ENCODE measurements around the gene MSX2.

The MSX2 gene

DNA sequence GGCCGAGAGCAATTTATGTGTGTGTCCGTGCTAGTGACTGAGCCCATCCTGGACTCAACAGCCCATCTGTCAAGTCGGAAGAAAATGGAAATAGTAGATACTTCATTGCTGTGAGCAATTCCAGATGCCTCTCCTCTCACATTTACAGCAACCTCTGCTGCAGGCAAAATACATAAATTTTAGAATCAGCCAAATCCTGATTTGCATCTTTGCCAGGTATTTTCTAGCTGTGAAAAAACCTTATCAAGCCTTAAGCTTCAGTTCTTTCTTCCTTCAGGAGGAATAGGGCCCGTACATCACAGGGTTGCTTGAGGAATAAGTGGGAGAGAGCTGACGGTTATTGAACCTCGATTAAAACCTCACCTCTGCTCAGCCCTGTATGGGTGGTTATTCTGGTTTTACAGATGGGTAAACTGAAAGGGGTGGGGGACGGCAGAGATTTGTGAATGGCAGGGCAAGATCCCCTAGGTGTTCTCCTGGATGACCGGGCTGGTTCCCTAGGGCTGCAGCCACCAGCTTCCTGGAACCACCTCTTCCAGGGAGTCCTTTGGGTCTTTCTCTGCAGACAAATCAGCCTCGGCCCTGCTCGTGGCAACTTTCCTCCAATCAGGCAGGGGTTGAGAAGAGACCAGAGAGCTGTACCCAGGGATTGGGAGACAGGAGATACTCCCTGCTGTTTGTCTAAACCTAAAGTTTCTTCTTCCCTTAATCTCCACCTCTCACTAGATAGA is 5.3 kb upstream of the MSX2 start:
- no peak for DNase-seq

DNA sequence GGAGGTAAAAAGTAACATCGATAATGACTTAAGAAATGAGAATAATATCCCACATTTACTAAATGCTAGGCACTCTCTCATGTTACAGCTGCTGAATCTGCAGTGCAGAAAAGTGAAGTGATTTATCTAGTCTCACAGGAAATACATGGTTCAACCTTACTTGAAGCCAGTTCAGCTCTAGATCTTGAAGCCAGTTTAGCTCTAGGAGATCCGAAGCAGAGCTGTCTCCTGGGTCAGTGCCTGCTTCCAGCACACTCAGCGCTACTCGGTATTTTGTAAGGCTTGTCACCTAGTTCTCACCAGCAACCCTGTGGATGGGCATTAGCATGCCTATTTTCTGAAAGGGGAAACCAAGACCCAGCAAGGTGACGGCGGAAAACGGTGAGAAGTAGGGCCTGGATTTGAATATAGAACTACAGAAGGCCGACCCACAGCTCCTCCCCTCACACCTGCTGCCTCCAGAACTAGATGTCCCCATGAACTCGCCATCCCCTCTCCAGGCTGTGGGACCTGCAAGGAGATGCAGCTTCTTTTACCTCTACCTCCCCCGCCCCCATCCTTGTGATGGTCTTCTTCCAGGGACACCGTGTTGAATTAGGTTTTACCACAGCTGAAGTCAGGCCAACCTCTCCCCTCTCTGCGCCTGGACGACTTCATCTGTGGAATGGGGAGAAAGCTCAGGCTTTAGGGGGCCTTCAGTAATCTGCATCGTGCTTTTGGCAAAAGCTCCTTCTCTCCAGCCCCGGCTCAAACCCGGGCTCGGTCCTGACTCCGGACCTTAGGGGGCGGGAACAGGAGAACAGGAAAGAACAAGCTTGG is 4.4 kb upstream of the MSX2 start:
- DNase-seq, result no peak

DNA sequence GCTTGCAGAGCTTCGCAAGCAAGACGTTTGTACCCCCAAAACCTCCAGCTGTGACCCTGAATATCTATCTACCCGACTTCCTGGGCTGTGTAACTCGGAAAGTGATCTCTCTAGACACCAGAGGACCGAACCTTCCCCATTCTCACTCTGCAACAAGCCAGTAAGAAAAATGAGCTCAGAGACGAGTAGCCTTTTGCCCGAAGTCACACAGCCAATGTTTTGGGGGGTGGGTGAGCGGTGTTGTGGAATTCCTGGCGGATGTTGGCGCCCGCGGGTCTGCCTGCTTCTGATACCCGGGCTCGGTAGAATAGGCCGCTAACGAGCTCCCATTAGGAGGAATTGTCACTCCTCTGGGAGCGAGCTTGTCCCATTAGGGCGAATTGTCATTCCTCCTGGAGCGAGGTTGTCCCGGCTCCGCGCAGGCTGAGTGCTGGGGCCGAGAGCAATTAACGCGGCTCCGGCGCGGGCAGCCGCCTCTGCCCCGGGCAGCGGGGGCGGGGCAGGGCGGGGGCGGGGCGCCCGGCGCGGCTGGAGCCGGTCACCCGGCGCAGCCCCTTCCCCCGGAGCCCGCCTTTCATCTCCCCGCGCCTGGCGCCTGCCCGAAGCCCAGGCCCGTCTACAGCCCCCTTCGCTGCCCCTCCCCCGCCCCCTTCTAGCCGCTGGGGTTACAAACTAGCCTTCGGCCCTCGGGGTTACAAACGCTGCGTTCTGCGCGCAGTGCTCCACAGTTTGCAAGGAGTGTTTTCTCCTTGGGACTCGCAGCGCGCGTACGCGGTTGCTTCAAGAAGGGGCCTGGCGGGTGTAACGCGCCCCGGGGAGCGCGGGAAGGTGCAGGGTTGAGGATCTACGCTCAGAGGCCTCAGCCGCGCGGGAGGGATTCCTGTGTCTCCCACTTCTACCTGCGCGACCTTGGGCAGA is 3.5 kb upstream of the MSX2 start:
- DNase-seq, result no peak

DNA sequence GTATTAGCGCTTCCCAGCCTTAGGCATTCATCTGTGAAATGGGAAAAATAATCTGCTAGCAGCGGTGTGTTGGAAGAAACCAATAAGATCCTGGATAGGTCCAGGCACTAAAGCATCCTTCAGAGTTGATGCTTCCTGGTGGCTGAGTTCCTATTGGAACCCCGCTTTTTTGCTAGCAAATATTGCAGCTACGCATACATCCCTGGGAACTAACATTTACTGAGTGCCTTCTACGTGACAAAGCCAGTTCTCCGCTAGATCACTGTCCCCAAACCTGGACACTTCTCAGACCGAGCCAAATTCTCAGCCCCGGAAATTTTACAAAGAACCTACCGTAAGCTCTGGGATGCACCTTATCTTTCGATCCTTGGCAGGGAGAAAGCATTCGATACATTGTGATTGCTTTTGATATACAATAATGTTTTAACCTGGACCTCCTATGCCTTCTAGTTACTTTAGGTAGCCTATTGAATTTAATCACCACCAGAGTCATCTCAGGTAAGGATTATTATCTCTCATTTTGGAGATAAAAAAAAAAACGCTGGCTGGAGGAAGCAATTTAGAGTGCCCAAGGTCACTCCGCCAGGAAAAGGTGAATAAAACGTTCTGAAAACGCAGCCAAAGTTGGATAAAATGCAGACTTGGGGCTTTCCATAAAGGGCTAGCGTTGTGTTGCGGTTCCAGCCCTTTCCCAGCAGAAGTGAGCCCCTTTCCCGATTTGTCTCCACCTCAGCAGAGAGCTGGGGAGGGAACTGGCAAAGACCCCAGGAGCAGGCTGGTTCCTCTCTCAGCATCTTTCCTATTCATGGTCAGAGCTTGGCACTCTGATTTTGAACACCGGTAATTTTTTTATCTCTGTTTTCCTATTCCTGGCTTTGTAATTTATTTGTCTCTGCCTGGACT is 2.6 kb upstream of the MSX2 start:
- DNase-seq, result no peak

DNA sequence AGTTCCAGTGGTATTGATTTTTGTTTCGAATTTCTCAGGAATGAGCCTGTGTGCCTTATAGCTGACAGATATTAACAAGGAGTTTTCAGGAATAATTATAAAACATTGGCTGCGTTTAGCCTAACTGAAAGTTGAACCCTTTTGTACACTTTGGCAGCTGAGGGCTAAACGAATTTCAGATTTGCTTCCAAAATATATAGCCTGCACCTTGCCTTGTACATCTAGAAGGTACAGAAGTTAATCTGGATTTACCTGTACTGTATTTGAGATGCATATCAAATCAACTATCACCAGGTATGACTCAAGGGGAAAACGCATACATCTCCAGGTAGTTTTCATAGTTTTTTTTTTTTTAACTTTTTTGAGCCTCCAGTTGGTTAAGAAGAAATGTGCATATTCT is 1.9 kb upstream of the MSX2 start:
- no peak for DNase-seq

DNA sequence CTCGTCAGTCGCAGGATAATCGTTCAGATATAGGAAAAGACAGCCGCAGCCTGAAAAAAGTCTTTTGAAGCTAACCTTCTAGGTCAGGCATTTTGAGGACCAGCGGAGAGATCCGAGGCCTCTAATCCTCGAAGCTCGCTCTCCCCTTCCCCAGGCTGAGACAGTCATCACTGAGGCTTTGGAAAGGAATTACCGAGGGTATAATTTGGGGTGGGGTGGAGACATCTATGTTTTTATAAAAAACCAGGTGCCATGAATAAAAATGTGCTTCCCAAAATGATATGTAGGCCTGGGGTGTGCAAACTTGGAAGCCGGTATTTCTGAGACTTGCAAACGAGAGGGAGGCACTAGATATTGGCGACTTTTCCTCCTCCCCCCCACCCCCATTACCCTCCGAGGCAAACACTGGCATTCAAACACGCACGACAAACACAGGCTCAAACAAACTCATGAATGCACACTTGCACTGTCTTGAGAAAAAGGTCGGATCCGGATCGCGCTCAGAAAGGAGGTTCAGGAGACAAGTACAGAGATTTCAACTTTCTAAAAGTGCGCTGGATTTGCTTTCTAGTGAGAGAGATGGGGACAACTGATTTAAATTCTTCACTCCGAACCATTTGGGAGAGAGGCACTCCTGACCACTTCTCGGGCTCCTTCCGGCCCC is 935 bp upstream of the MSX2 start:
- DNase-seq, result no peak

DNA sequence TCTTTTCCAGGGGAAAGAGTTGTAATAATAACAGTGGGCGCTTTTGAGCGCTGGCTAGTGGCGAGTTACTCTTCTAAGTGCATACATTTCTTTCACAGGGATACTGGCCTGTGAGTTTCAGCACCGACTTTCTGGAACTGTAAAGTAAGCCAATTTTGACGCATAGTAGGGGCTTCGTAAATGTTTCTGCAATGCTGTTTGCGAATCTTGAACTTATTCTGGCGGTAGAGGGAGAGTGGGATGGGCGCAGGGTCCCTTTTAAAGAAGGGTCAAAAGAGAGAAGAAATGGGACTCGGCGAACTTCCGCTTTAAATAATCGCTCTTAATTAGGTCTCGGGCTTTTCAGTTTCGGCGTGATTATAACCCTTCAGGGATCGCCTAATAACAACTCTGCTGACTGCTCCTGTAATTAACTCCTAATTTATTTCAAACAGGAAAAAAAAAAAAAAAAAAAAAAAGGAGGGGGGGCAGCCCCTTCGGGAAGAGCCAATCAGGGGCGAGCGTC is 351 bp upstream of the MSX2 start:
- no peak for DNase-seq

DNA sequence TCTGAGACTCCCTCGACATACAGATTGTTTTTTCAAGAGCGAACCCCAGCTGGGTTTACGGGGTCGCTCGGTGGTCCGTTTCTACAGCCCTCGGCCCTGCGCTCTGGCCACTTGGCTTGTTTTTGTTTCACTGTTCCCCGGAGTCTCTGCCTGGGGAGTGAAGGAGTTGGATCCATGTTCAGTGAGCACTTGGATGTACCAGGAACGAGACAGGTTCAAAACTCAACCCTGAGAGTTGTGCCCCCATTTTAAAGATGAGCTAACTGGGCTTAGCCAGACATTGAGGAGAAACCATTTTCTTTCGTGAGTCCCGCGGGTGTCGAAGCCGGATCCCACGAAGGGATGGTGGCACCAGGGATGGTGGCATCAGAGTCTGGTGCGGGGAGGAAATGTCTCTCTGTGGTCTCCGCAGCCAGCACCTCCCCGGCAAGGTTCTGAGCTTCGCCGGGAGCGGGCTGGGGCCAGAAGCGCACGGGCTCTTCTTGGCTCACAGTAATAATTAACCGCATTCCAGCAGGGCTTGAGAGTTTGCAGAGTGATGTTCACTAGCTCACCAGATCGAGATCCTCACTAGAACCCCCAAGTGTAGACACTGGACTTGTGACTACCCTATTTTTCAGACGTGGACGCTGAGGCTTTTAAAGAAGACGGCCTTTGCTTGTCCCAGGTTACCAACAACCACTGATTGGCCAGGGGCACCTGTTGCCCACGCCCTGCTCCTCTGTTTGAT is 1.0 kb downstream of the MSX2 start:
- no peak for DNase-seq

DNA sequence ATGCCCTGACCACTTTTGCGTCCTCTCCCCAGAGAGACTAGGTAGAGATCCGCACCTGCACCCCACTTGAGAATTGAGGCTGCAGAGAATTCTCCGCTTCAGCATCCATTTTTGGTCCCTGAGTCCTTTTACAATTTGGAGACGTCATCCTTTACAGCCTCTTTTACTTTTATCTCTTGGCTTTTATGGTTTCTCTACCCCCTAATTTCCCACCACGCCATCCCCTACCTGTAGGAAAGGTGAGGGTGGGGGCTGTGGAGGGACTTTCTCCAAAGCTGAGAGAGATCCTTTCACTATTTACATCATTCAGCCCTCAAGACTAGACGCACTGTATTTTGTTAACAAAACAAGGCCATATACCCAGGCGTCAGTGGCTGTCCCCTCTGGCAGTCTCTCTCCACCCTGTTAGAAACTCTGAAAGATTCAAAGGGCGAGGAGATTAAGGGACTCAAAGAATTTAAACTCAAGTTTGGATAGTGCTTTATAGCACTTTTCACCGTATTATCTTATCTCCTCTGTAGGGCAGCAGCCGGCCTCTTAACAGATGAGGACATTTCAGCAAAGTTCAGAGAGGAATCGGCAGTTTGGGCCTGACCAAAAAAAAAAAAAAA is 1.7 kb downstream of the MSX2 start:
- no peak for DNase-seq

DNA sequence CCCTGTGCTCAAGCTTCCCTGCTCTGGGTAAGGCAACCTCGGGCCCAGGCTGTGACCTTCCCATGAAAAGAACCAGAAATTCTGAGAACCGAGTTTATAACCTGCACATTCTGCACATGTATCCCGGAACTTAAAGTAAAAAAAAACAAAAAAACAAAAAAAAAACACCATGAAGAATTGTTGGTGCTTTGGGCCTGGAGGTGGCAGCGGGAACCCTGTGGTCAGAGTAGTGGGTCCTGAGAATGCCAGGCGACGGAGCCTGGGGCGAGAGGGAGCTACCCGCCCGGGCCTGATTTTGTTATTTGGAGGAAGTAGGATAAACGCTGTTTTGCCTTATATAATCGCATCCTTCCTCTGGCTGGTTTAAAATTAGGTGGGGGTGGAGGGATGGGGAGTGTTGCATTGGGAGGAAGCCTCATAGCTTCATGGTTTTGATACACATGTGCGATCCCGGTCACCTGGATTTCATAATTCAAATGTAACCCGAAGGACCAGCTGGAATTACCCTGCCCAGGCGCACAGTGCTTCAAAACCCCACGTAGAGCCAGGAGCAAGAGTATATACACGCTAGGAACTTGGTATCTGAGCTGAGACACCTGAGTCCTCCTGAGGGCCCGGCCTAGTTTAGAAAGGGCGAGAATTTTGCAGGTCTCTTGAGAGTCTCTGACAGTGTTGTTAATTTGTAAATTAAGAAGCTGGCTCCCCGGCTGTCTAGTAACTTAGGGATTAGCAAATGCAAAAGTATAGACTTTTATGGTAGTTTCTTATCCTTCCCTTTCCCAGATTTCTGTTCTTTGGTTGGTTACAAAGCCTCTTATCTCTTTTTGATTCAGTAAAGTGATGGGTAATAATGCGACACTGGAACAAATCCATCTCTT is 2.8 kb downstream of the MSX2 start:
- no peak for DNase-seq

DNA sequence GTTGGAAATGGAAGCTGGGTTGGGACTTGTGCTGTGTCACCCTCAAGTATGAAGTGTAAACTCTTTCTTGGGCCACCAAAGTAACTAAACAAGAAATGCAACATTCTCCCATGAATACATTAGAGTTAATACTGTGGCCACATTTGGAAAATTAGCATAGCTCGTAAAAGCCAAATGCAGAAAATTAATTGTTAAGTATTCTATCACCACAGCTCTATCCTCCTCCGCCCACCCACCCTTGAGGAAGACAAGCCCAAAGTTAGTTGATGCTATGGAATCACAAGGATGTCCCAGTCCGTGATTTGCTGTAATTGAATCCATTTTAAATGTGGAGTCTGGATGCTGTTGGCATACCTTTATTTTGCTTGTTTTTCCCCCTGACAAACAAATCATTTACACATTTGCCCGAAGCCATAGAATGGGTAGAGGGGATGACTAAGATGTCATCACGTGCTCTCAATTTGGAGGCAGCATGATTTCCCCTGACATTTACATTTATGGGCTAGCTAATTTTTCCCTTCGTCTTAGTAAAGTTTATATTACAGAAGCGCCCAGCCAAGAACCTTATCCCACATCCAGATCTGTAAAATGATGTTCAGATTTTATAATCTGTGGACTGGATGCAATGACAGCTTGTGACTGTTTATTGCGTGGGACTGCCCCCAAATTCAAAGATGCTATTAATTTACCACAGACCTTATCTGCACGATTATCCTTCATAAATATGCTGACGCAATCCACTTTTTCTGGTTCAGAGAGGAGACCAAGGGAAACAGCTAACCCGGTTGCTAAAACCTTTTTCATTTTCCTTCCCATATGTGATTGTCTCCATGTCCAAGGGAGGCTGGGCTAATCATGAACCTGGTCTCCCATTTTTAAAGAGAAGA is 3.7 kb downstream of the MSX2 start:
- no peak for DNase-seq

DNA sequence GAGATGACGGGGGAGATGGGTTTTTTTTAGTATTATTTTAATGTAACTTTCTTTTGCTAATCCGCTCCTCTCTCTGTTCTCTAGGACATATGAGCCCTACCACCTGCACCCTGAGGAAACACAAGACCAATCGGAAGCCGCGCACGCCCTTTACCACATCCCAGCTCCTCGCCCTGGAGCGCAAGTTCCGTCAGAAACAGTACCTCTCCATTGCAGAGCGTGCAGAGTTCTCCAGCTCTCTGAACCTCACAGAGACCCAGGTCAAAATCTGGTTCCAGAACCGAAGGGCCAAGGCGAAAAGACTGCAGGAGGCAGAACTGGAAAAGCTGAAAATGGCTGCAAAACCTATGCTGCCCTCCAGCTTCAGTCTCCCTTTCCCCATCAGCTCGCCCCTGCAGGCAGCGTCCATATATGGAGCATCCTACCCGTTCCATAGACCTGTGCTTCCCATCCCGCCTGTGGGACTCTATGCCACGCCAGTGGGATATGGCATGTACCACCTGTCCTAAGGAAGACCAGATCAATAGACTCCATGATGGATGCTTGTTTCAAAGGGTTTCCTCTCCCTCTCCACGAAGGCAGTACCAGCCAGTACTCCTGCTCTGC is 4.8 kb downstream of the MSX2 start:
- no peak for DNase-seq

DNA sequence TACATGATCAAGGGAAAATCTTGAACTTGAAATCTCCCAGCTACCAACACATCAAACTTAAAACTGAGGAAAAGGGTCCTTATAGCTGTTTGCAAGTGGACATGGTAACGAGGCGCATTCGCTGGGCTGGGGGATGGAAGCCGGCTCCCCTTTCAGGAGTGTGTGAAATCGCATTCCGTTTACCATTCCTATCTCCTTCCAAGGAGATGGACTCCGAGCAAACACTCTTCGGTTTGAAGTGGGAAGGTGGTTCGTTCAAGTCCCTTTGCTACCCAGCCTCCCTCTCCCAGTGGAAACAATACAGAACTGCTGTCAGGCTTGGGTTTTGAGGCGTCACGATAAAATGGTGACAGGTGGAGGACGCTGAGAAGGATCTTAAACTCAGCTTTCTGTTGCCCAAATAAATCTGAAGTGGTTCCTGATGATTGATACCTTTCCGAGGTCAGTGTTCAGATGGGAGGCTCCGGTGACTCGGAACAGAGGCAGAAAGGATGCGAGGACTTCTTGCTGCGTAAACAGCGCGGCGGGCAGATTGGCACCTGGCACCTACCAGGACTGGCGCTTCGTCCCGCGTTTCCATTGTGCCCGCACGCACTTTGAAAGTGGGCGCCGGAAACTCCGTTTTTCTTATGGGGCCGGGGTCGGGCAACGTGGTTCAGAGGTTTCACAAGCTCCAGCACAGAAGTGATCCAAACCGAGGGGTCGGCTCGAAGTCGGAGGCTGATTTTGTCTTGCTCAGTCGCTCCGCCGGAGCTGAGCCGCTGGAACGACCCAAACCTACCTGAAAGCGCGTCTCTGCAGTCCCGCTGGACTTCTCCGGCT is 7.0 kb downstream of the MSX2 start:
- DNase-seq, result no peak

DNA sequence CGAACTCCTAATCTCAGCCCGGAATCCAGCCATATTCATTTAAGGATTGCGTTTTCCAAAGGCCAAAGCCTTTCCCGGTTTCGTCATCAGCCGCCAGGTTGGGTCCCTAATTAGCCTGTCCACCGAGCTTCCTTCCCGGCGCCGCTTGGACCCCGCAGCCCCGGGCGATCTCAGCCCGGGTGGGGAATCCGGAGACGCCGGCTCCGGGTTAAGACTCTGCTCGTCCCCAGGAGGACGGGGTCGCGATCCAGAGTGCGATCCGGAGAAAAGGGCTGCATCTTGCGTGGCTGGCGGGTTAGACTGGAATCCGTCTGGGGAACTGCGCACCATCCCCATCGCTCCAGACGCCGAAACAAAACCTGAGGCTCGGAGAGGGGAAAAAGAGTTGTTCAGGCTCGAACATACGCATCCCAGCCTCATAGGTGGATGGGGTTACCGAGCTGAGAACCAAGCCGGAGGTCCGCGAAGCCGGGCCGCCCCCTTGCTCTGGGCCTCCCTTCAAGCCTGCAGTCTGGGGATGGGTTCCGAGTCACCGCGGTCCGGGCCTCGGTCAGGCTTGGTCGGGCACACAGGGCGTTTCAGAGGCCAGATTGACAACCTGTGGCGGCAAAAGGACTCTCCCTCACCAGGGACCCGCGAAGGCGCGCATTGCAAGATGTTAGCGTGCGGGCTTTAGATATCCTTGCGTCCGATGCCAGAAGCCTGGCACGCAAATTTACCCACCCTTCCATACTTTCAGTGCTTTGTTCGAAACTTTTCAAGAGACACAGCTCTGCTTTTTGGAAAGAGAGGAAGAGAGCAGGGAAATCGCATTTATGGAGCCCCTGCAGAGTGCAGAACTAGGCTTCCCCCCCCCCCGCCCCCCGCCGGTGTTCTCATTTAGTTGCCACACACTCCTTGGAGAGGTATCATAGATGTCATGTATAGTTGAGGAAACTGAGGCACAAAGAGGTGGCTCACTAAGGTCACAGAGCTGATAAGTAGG is 7.9 kb downstream of the MSX2 start:
- DNase-seq, result no peak

DNA sequence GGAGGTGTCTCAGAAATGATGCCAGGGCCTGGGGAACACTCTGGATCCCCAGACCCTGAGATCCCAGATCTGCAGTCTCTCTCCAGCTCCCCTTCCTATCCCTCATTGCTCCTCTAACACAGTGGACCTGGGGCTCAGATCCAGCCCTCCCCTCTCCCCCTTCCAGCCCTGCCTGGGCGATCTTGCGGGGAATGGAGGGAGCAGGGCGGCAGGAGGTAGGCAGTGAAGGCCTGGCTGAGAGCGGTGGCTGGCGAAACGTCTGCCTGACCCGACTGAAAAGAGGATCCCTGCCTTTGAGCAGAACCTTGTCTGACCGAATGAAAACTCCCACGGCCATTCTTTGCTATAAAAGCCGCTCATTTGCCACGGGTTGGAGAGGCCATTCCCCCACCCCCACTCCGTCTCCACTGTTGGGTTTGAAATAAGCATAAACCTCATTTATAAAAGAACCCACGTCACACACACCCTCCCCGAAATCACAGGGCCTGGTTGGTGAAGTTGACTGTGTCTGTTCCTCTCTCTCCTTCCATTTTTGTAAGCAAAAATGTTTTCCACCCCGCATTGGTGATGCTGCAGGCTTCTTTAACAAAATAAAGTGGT is 8.8 kb downstream of the MSX2 start:
- DNase-seq, result no peak

Data from activated T-cell treated with anti-CD3 and anti-CD28 coated beads, Interleukin-2, amount 50 U/mL, for 48 hours (primary cell).